GM23338 (cell line): Measurements from ENCODE around the gene PDZD7. TPM values are rescaled to one million over a fixed set of nuclear protein-coding genes. Genes with fewer than 3 reads are reported as not detected.

Experiments
- ATAC-seq: fragments of 200-7000 bp; cut with Tn5 transposase; 3 replicates; pipeline ENCODE4 v1.9.1; 2020
- DNase-seq: peaks from one replicate; pipeline ENCODE4 v3.0.0-alpha.2; 2015; ENCODE audit warnings: low spot score
- H2AFZ ChIP-seq: fragments of 200-600 bp; sonication (generic); 2 replicates; pipeline ENCODE4 v1.8.0; 2016; ENCODE audit warnings: antibody characterized with exemption, mild to moderate bottlenecking, moderate library complexity
- H3F3A ChIP-seq: fragments of 200-600 bp; sonication (generic); replicated peaks from 2 replicates; pipeline ENCODE4 v1.8.0; 2017; ENCODE audit warnings: antibody characterized with exemption, mixed run types, low read depth
- H3K27ac ChIP-seq: fragments of 200-600 bp; sonication (generic); 2 replicates; pipeline ENCODE4 v1.6.1; 2016; ENCODE audit warnings: low read depth
- H3K27me3 ChIP-seq: fragments of 200-600 bp; sonication (generic); 2 replicates; pipeline ENCODE4 v1.8.0; 2016; ENCODE audit warnings: mild to moderate bottlenecking, mixed run types, moderate library complexity; ENCODE audit not compliant: insufficient read depth
- H3K36me3 ChIP-seq: fragments of 200-600 bp; sonication (generic); 2 replicates; pipeline ENCODE4 v1.8.0; 2016; ENCODE audit warnings: mild to moderate bottlenecking; ENCODE audit not compliant: insufficient read depth
- H3K4me1 ChIP-seq: fragments of 200-600 bp; sonication (generic); 2 replicates; pipeline ENCODE4 v1.8.0; 2016; ENCODE audit warnings: mild to moderate bottlenecking, moderate library complexity; ENCODE audit not compliant: insufficient read depth
- H3K4me2 ChIP-seq: fragments of 200-600 bp; sonication (generic); 2 replicates; pipeline ENCODE4 v1.7.1; 2017; ENCODE audit warnings: mixed run types
- H3K4me3 ChIP-seq: fragments of 200-600 bp; sonication (generic); 2 replicates; pipeline ENCODE4 v1.6.1; 2016; ENCODE audit warnings: mixed run types
- H3K79me2 ChIP-seq: fragments of 200-600 bp; sonication (generic); replicated peaks from 2 replicates; pipeline ENCODE4 v1.8.0; 2017; ENCODE audit warnings: mild to moderate bottlenecking; ENCODE audit not compliant: insufficient read depth
- H3K9me2 ChIP-seq: fragments of 200-600 bp; sonication (generic); 2 replicates; pipeline ENCODE4 v1.8.0; 2017; ENCODE audit not compliant: insufficient read depth
- H4K20me1 ChIP-seq: fragments of 200-600 bp; sonication (generic); replicated peaks from 2 replicates; pipeline ENCODE4 v1.8.0; 2017; ENCODE audit warnings: mild to moderate bottlenecking; ENCODE audit not compliant: insufficient read depth
- H3K27ac Mint-ChIP-seq: 2 replicates; pipeline ENCODE4 v1.8.0; 2020; ENCODE audit warnings: inconsistent platforms, mild to moderate bottlenecking, moderate library complexity, mixed read lengths
- H3K27me3 Mint-ChIP-seq: 3 replicates; pipeline ENCODE4 v1.8.0; 2022; ENCODE audit warnings: low read depth, mild to moderate bottlenecking, moderate library complexity, mixed read lengths, inconsistent platforms; ENCODE audit not compliant: insufficient read depth, poor library complexity
- H3K36me3 Mint-ChIP-seq: 3 replicates; pipeline ENCODE4 v1.8.0; 2021; ENCODE audit warnings: low read depth, mild to moderate bottlenecking, inconsistent platforms, moderate library complexity, mixed read lengths
- H3K4me1 Mint-ChIP-seq: 3 replicates; pipeline ENCODE4 v1.8.0; 2020; ENCODE audit warnings: mild to moderate bottlenecking, inconsistent platforms, mixed read lengths
- H3K4me3 Mint-ChIP-seq: 3 replicates; pipeline ENCODE4 v1.8.0; 2021; ENCODE audit warnings: moderate library complexity, mild to moderate bottlenecking, inconsistent platforms, mixed read lengths
- H3K9me3 Mint-ChIP-seq: 3 replicates; pipeline ENCODE4 v1.8.0; 2020; ENCODE audit warnings: moderate library complexity, mild to moderate bottlenecking, inconsistent platforms, mixed read lengths
- CREB1 ChIP-seq: fragments of 250-450 bp; sonication (Bioruptor Pico); IDR thresholded peaks from 2 replicates; pipeline ENCODE4 v1.5.0; 2020; ENCODE audit warnings: low read depth, mild to moderate bottlenecking, moderate library complexity
- EZH2 ChIP-seq: fragments of 200-600 bp; sonication (generic); IDR thresholded peaks from one replicate; pipeline ENCODE4 v1.8.0; 2017; ENCODE audit warnings: antibody characterized with exemption, mild to moderate bottlenecking, low read depth; ENCODE audit not compliant: unreplicated experiment
- EZH2phosphoT487 ChIP-seq: fragments of 200-600 bp; sonication (generic); IDR thresholded peaks from one replicate; pipeline ENCODE4 v1.8.1; 2018; ENCODE audit warnings: antibody characterized with exemption; ENCODE audit not compliant: unreplicated experiment
- JUNB ChIP-seq: IDR thresholded peaks from one replicate; pipeline ENCODE4 v1.6.1; 2016; ENCODE audit warnings: antibody characterized with exemption; ENCODE audit not compliant: unreplicated experiment
- NANOG ChIP-seq: IDR thresholded peaks from 2 replicates; pipeline ENCODE4 v1.6.1; 2016; ENCODE audit warnings: antibody characterized with exemption, borderline replicate concordance
- POLR2AphosphoS5 ChIP-seq: IDR thresholded peaks from 2 replicates; pipeline ENCODE4 v1.6.1; 2016; ENCODE audit warnings: antibody characterized with exemption, low read depth
- ZNF114 ChIP-seq: fragments of 250-450 bp; sonication (Bioruptor Pico); IDR thresholded peaks from 2 replicates; pipeline ENCODE4 v1.5.0; 2020; ENCODE audit warnings: mild to moderate bottlenecking, moderate library complexity
- polyA plus RNA-seq: library from polyadenylated mRNA; unstranded; fragments of >200 nt; fragmentation: Nextera tagmentation; extraction: Ambion mirVana; gene quantifications from 2 replicates; pipeline ENCODE4 v1.2.1, GENCODE V29; 2016
- total RNA-seq: library from RNA; depleted of rRNA; stranded (reverse); fragments of >200 nt; shearing (Covaris generic); gene quantifications from 2 replicates; pipeline ENCODE4 v1.2.3, GENCODE V29; 2014
- TF ChIP-seq, protein P1 (sequence below): fragments of 250-450 bp; sonication (Bioruptor Pico); IDR thresholded peaks from 2 replicates; pipeline ENCODE4 v1.5.0; 2020; ENCODE audit warnings: mild to moderate bottlenecking, moderate library complexity
- TF ChIP-seq, protein P2 (sequence below), 2 experiments: fragments of 200-600 bp in 1 of 2; sonication (generic) in 1 of 2; conservative IDR thresholded peaks; 2 replicates each; pipeline versions ENCODE4 v1.5.1 to v1.6.1; 2016 to 2017; ENCODE audit warnings: antibody characterized with exemption in 2 of 2, low read depth in 2 of 2, mild to moderate bottlenecking in 2 of 2, moderate library complexity in 1 of 2

The PDZD7 gene
- total and polyA plus RNA-seq, 2 experiments from 2014 or later = 1.7 to 2.3 TPM

DNA sequence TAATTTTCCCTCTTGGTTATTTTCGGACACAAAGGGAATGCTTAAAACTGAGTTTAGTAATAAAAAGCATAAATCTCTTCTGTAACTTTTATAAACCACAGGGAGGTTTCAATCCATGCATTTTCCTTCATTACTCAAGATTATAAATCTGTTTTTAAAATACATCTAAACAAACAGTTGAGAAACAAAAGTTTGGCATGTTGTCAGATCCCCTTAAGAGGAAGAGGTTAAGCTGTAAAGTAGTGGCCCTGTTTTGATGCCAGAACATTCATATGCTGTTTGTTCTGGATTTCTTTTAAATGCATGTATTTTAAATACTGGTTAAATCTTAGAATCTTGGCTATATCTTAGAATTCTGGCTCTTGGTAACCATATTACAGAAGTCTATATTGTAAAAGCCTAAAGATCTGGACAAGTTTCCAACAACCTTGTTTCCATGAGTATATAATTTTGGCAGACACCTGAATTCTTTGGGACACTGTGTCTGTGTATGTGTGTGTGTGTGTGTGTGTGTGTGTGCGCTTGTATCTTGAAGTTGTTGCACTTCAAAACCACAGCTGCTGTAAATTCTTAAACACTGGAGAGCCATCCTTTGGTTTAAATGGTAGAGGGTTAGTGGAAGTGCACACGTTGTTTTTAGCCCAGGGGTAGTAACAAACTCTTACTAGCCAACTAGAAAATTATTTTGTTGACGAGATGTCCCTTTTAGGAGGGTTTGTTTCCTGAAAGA, 68.4 kb downstream of the PDZD7 start:
- no peak overlapping the region for H2AFZ ChIP-seq
- no peak overlapping the region for H3K4me3 ChIP-seq
- peaks cover 9% of the 10 kb centered on the region for H4K20me1 ChIP-seq
- 0 out of 2 replicates have a peak, but pooled peaks cover 10% of the 10 kb centered on the region for H3K36me3 ChIP-seq
- H3K4me1 Mint-ChIP-seq = 0 out of 3 replicates have a peak, but pooled peaks cover 1% of the 10 kb centered on the region
- no peak overlapping the region for H3K27ac Mint-ChIP-seq
- H3K79me2 ChIP-seq = no peaks in the 10 kb centered on the region
- no peaks in the 10 kb centered on the region for H3K27me3 Mint-ChIP-seq
- no peak overlapping the region for H3K4me2 ChIP-seq
- H3K27ac ChIP-seq = no peak overlapping the region
- H3K9me3 Mint-ChIP-seq = no peaks in the 10 kb centered on the region
- DNase-seq = no peak
- peaks cover 24% of the 10 kb centered on the region; the same call in 2 of the 3 replicates for H3K36me3 Mint-ChIP-seq
- no peak for ATAC-seq
- no peaks in the 10 kb centered on the region for H3F3A ChIP-seq
- H3K9me2 ChIP-seq = no peaks in the 10 kb centered on the region
- TF ChIP-seq POLR2AphosphoS5 = no peak
- TF ChIP-seq EZH2phosphoT487 = no peak
- TF ChIP-seq NANOG = no peak
- TF ChIP-seq CREB1 (CRISPR knock-in tag) = no peak
- TF ChIP-seq, protein P1, sequence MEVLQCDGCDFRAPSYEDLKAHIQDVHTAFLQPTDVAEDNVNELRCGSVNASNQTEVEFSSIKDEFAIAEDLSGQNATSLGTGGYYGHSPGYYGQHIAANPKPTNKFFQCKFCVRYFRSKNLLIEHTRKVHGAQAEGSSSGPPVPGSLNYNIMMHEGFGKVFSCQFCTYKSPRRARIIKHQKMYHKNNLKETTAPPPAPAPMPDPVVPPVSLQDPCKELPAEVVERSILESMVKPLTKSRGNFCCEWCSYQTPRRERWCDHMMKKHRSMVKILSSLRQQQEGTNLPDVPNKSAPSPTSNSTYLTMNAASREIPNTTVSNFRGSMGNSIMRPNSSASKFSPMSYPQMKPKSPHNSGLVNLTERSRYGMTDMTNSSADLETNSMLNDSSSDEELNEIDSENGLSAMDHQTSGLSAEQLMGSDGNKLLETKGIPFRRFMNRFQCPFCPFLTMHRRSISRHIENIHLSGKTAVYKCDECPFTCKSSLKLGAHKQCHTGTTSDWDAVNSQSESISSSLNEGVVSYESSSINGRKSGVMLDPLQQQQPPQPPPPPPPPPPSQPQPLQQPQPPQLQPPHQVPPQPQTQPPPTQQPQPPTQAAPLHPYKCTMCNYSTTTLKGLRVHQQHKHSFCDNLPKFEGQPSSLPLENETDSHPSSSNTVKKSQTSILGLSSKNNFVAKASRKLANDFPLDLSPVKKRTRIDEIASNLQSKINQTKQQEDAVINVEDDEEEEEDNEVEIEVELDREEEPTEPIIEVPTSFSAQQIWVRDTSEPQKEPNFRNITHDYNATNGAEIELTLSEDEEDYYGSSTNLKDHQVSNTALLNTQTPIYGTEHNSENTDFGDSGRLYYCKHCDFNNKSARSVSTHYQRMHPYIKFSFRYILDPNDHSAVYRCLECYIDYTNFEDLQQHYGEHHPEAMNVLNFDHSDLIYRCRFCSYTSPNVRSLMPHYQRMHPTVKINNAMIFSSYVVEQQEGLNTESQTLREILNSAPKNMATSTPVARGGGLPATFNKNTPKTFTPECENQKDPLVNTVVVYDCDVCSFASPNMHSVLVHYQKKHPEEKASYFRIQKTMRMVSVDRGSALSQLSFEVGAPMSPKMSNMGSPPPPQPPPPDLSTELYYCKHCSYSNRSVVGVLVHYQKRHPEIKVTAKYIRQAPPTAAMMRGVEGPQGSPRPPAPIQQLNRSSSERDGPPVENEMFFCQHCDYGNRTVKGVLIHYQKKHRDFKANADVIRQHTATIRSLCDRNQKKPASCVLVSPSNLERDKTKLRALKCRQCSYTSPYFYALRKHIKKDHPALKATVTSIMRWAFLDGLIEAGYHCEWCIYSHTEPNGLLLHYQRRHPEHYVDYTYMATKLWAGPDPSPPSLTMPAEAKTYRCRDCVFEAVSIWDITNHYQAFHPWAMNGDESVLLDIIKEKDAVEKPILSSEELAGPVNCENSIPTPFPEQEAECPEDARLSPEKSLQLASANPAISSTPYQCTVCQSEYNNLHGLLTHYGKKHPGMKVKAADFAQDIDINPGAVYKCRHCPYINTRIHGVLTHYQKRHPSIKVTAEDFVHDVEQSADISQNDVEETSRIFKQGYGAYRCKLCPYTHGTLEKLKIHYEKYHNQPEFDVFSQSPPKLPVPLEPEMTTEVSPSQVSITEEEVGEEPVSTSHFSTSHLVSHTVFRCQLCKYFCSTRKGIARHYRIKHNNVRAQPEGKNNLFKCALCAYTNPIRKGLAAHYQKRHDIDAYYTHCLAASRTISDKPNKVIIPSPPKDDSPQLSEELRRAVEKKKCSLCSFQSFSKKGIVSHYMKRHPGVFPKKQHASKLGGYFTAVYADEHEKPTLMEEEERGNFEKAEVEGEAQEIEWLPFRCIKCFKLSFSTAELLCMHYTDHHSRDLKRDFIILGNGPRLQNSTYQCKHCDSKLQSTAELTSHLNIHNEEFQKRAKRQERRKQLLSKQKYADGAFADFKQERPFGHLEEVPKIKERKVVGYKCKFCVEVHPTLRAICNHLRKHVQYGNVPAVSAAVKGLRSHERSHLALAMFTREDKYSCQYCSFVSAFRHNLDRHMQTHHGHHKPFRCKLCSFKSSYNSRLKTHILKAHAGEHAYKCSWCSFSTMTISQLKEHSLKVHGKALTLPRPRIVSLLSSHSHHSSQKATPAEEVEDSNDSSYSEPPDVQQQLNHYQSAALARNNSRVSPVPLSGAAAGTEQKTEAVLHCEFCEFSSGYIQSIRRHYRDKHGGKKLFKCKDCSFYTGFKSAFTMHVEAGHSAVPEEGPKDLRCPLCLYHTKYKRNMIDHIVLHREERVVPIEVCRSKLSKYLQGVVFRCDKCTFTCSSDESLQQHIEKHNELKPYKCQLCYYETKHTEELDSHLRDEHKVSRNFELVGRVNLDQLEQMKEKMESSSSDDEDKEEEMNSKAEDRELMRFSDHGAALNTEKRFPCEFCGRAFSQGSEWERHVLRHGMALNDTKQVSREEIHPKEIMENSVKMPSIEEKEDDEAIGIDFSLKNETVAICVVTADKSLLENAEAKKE = no peak
- no peak for TF ChIP-seq JUNB
- TF ChIP-seq, protein P2, sequence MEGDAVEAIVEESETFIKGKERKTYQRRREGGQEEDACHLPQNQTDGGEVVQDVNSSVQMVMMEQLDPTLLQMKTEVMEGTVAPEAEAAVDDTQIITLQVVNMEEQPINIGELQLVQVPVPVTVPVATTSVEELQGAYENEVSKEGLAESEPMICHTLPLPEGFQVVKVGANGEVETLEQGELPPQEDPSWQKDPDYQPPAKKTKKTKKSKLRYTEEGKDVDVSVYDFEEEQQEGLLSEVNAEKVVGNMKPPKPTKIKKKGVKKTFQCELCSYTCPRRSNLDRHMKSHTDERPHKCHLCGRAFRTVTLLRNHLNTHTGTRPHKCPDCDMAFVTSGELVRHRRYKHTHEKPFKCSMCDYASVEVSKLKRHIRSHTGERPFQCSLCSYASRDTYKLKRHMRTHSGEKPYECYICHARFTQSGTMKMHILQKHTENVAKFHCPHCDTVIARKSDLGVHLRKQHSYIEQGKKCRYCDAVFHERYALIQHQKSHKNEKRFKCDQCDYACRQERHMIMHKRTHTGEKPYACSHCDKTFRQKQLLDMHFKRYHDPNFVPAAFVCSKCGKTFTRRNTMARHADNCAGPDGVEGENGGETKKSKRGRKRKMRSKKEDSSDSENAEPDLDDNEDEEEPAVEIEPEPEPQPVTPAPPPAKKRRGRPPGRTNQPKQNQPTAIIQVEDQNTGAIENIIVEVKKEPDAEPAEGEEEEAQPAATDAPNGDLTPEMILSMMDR (conservative IDR thresholded peaks at IDR 0.05; ENCODE audit: low read depth in 2 of 2) = no peak
- no peak for TF ChIP-seq ZNF114
- TF ChIP-seq EZH2 = no peak
- no peaks in the 10 kb centered on the region for H3K4me1 ChIP-seq
- no peaks in the 10 kb centered on the region for H3K27me3 ChIP-seq
- no peak overlapping the region for H3K4me3 Mint-ChIP-seq
